Suprapubic skin (tissue), 4 donors: ENCODE results near the gene SEMA3C.

Experiments
- CTCF ChIP-seq, 2 donors: fragments of 200-600 bp in 1 of 2; fragments of 450-650 bp in 1 of 2; sonication (generic) in 1 of 2; IDR thresholded peaks; one replicate each; pipeline ENCODE4 v1.5.1; 2016 to 2019; ENCODE audit warnings: antibody characterized with exemption in 2 of 2, mild to moderate bottlenecking in 1 of 2, moderate library complexity in 1 of 2
- EP300 ChIP-seq: sonication (generic); formaldehyde crosslinking; IDR thresholded peaks from one replicate; pipeline ENCODE4 v1.6.1; 2017; ENCODE audit warnings: antibody characterized with exemption
- POLR2A ChIP-seq, 2 donors: fragments of 450-650 bp; IDR thresholded peaks; one replicate each; pipeline ENCODE4 v1.6.1; 2017; ENCODE audit warnings: antibody characterized with exemption in 2 of 2, mild to moderate bottlenecking in 2 of 2, moderate library complexity in 2 of 2
- POLR2AphosphoS5 ChIP-seq, 3 donors: sonication (generic); formaldehyde crosslinking; IDR thresholded peaks; one replicate each; pipeline ENCODE4 v1.6.1; 2017; ENCODE audit warnings: antibody characterized with exemption in 3 of 3

GRCh38 chr7:80830584-80831285 is 88.1 kb downstream of the SEMA3C start:
- no peak for TF ChIP-seq EP300
- TF ChIP-seq CTCF (IDR thresholded peaks at IDR 0.05): no peak
- no peak for TF ChIP-seq POLR2A (IDR thresholded peaks at IDR 0.05)
- no peak for TF ChIP-seq POLR2AphosphoS5 (IDR thresholded peaks at IDR 0.05)
